Measurements from ENCODE around the gene PIP5K1B. TPM values are rescaled to one million over a fixed set of nuclear protein-coding genes. Genes with fewer than 3 reads are reported as not detected.

Gene PIP5K1B
- total RNA-seq, 1 experiment from 2014 or later = 2.5 TPM

DNA sequence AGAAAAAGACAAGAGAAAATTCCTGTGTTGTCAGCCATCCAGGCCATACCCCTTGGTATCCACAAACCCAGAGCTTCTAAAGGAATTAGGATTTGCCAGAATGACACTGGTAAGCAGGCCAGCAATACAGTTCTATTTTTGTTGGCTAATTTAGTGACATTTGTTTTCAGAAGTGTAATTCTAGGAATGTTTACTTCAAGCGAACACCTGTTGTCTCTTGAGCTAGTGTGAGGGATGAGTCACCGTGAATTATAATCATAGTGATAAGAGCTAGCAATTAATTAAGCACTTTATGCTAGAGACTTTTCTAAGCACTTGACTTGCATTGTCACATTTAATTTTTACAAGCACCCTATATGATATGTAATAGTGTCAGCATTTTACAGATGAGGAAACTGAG, 209.7 kb downstream of the PIP5K1B start:
- Histone ChIP-seq H3K4me1 (ENCODE audit: insufficient read depth, low read length) (peaks cover 3% of the 10 kb centered on the region; the same call in 1 of the 2 replicates), H2AK5ac (ENCODE audit: insufficient read length, low read length) (no peak overlapping the region), H3K27ac (ENCODE audit: insufficient read length, low read depth, low read length) (no peak overlapping the region), H3K9me3 (ENCODE audit: control insufficient read depth, low read depth, low read length) (no peaks in the 10 kb centered on the region), H2AFZ (ENCODE audit: low read length) (no peak overlapping the region), H4K20me1 (ENCODE audit: control insufficient read depth, insufficient read depth, insufficient read length) (no peaks in the 10 kb centered on the region), H4K5ac (ENCODE audit: insufficient read length, low read depth, low read length) (no peak overlapping the region), H2BK15ac (ENCODE audit: low read depth, low read length) (no peak overlapping the region), H3K9ac (ENCODE audit: extremely low read depth, insufficient read length, low read length) (no peak overlapping the region), H3K4ac (ENCODE audit: low read depth, low read length) (no peak overlapping the region), H4K91ac (ENCODE audit: insufficient read length, low read depth, low read length) (no peak overlapping the region), H3K27me3 (ENCODE audit: insufficient read depth, low read length) (no peaks in the 10 kb centered on the region), H2BK5ac (ENCODE audit: insufficient read length, low read length) (no peak overlapping the region), H2BK120ac (ENCODE audit: low read depth, low read length, poor library complexity, severe bottlenecking) (no peak overlapping the region), H3K23ac (ENCODE audit: insufficient read length, low read depth, low read length) (no peak overlapping the region), H3K18ac (ENCODE audit: insufficient read length, low read depth, low read length) (no peak overlapping the region), H3K56ac (ENCODE audit: insufficient read length, low read depth, low read length) (no peak overlapping the region), H2BK12ac (ENCODE audit: insufficient read length, low read depth, low read length) (no peak overlapping the region), H3K79me1 (ENCODE audit: insufficient read depth, low read depth, low read length, poor library complexity, severe bottlenecking) (no peaks in the 10 kb centered on the region), H3K4me2 (ENCODE audit: insufficient read depth, insufficient read length, low read length) (no peak overlapping the region), H3K23me2 (ENCODE audit: insufficient read length, low read depth, low read length, poor library complexity, severe bottlenecking) (no peaks in the 10 kb centered on the region), H4K8ac (replicated peaks; ENCODE audit: insufficient read length, low read depth, low read length) (no peak overlapping the region), H3K14ac (ENCODE audit: insufficient read depth, low read length) (no peak overlapping the region), H3K79me2 (ENCODE audit: insufficient read depth, low read length) (no peaks in the 10 kb centered on the region), H3T11ph (ENCODE audit: low read length) (no peak overlapping the region), H2BK20ac (ENCODE audit: low read depth, low read length, poor library complexity, severe bottlenecking) (no peak overlapping the region)
- DNase-seq = no peak
- Mint-ChIP-seq H3K36me3 (ENCODE audit: insufficient read depth in 1 of 3, low read depth in 3 of 3) (0 out of 7 replicates have a peak, but pooled peaks cover 0 to 1% (median 0%) of the 10 kb centered on the region in 3 experiments), H3K4me1 (peaks cover 0 to 5% of the 10 kb centered on the region in 2 experiments; a peak in 1 of 4 replicates), H3K4me3 (no peak overlapping the region), H3K27me3 (ENCODE audit: low read depth) (no peaks in the 10 kb centered on the region), H3K9me3 (no peaks in the 10 kb centered on the region), H3K27ac (no peak overlapping the region)
- no CpG with 5 or more reads among the region's 2 CpGs for WGBS (ENCODE audit: extremely low coverage, insufficient read length, low lambda C conversion rate)
- TF ChIP-seq, protein P1, sequence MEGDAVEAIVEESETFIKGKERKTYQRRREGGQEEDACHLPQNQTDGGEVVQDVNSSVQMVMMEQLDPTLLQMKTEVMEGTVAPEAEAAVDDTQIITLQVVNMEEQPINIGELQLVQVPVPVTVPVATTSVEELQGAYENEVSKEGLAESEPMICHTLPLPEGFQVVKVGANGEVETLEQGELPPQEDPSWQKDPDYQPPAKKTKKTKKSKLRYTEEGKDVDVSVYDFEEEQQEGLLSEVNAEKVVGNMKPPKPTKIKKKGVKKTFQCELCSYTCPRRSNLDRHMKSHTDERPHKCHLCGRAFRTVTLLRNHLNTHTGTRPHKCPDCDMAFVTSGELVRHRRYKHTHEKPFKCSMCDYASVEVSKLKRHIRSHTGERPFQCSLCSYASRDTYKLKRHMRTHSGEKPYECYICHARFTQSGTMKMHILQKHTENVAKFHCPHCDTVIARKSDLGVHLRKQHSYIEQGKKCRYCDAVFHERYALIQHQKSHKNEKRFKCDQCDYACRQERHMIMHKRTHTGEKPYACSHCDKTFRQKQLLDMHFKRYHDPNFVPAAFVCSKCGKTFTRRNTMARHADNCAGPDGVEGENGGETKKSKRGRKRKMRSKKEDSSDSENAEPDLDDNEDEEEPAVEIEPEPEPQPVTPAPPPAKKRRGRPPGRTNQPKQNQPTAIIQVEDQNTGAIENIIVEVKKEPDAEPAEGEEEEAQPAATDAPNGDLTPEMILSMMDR (conservative IDR thresholded peaks at IDR 0.05) = no peak
